ENCODE results near the gene UMOD. TPM values are rescaled to one million over a fixed set of nuclear protein-coding genes. Genes with fewer than 3 reads are reported as not detected.

Gene UMOD
- total RNA-seq, 4 donors from 2014 or later, result not detected

GRCh38 chr16:20382202-20382948, 29.9 kb upstream of the UMOD start:
- H3K4me1 ChIP-seq, result no peaks in the 10 kb centered on the region
- TF ChIP-seq POLR2A (IDR thresholded peaks at IDR 0.05), result no peak
- TF ChIP-seq CTCF (IDR thresholded peaks at IDR 0.05), result no peak
- intact Hi-C loops (cut with DNase I; ENCODE audit: low total_unique reads), result loop anchor here (10.0 kb wide), 1 partner anchor 478 kb away; no protein-coding TSS in a partner anchor
- H3K27ac ChIP-seq, result no peak overlapping the region
- H3K4me3 ChIP-seq, result no peak overlapping the region
- no peak for DNase-seq
- no peaks in the 10 kb centered on the region for H3K36me3 ChIP-seq
- H3K27me3 ChIP-seq, result no peaks in the 10 kb centered on the region
- H3K9me3 ChIP-seq, result no peaks in the 10 kb centered on the region

- Histone ChIP-seq H3K4me1 (no peaks in the 10 kb centered on the region), H3K4me3 (no peak overlapping the region), H3K27ac (no peak overlapping the region), H3K27me3 (no peaks in the 10 kb centered on the region), H3K36me3 (no peaks in the 10 kb centered on the region), H3K9me3 (no peaks in the 10 kb centered on the region)
- TF ChIP-seq CTCF (IDR thresholded peaks at IDR 0.05) (no peak), POLR2A (IDR thresholded peaks at IDR 0.05) (no peak)
- DNase-seq, result no peak
- intact Hi-C loops (cut with DNase I; ENCODE audit: low total_unique reads), result loop anchor here (10.0 kb wide), 1 partner anchor 476 kb away; no protein-coding TSS in a partner anchor
Observed at GRCh38 chr16:20380782-20381181, 28.3 kb upstream of the UMOD start.

GRCh38 chr16:20377181-20377580, 24.7 kb upstream of the UMOD start:
- H3K27ac ChIP-seq, result no peak overlapping the region
- no peaks in the 10 kb centered on the region for H3K4me1 ChIP-seq
- no peaks in the 10 kb centered on the region for H3K36me3 ChIP-seq
- TF ChIP-seq POLR2A (IDR thresholded peaks at IDR 0.05) (no peak), CTCF (IDR thresholded peaks at IDR 0.05) (no peak)
- H3K27me3 ChIP-seq, result no peaks in the 10 kb centered on the region
- no peak for DNase-seq
- H3K4me3 ChIP-seq, result no peak overlapping the region
- no peaks in the 10 kb centered on the region for H3K9me3 ChIP-seq
- intact Hi-C loops (cut with DNase I; ENCODE audit: low total_unique reads), result no loop called here

GRCh38 chr16:20372701-20373100, 20.2 kb upstream of the UMOD start:
- no peaks in the 10 kb centered on the region for H3K36me3 ChIP-seq

More at GRCh38 chr16:20372701-20373100, 20.2 kb upstream of the UMOD start:
- Histone ChIP-seq H3K4me3 (no peak overlapping the region), H3K27ac (no peak overlapping the region), H3K4me1 (no peaks in the 10 kb centered on the region), H3K9me3 (no peaks in the 10 kb centered on the region), H3K27me3 (no peaks in the 10 kb centered on the region)
- TF ChIP-seq CTCF (IDR thresholded peaks at IDR 0.05) (no peak), POLR2A (IDR thresholded peaks at IDR 0.05) (no peak)
- DNase-seq, result no peak
- intact Hi-C loops (cut with DNase I; ENCODE audit: low total_unique reads), result no loop called here

Data from uterus (tissue), 4 donors.